NB4 (cell line): ENCODE results near the gene DIP2C.

ENCODE experiments used
- CTCF ChIP-seq: IDR thresholded peaks from one replicate; pipeline ENCODE4 v1.5.1; 2012; ENCODE audit warnings: low read depth, low read length
- POLR2A ChIP-seq: IDR thresholded peaks from 2 replicates; pipeline ENCODE4 v1.6.1; 2011; ENCODE audit warnings: mild to moderate bottlenecking; ENCODE audit not compliant: insufficient read length; ENCODE audit errors: extremely low read depth

GRCh38 chr10:513393-513792 is 176.1 kb downstream of the DIP2C start:
- no peak for TF ChIP-seq CTCF
- no peak for TF ChIP-seq POLR2A
